DND-41 (cell line): ENCODE measurements around the gene C1orf174.

Experiments used
- ATAC-seq: fragments of 200-7000 bp; cut with Tn5 transposase; 3 replicates; pipeline ENCODE4 v1.9.1; 2021; ENCODE audit warnings: low read depth; ENCODE audit not compliant: insufficient read depth
- DNase-seq: peaks from one replicate; pipeline ENCODE4 v3.0.0-alpha.2; 2020
- H2AFZ ChIP-seq: 2 replicates; pipeline ENCODE4 v1.6.0; 2012; ENCODE audit warnings: low read depth, low read length
- H3K27ac ChIP-seq: 2 replicates; pipeline ENCODE4 v1.5.1; 2012; ENCODE audit warnings: low read length, inconsistent platforms
- H3K27me3 ChIP-seq: fragments of 200-600 bp; sonication (generic); 2 replicates; pipeline ENCODE4 v1.6.0; 2012; ENCODE audit warnings: low read length, mild to moderate bottlenecking, inconsistent platforms; ENCODE audit not compliant: insufficient read depth, poor library complexity
- H3K36me3 ChIP-seq: 2 replicates; pipeline ENCODE4 v1.5.1; 2012; ENCODE audit warnings: low read length, inconsistent platforms; ENCODE audit not compliant: insufficient read depth
- H3K4me1 ChIP-seq: 2 replicates; pipeline ENCODE4 v1.5.1; 2012; ENCODE audit warnings: mild to moderate bottlenecking, low read length; ENCODE audit not compliant: insufficient read depth
- H3K4me2 ChIP-seq: 2 replicates; pipeline ENCODE4 v1.6.0; 2012; ENCODE audit warnings: mild to moderate bottlenecking, moderate library complexity, low read length, inconsistent platforms; ENCODE audit not compliant: insufficient read depth
- H3K4me3 ChIP-seq, 2 experiments: fragments of 200-600 bp in 1 of 2; shearing (Covaris generic) in 1 of 2; 2 replicates each; pipeline ENCODE4 v1.5.1; 2012 to 2016; ENCODE audit warnings: inconsistent platforms in 2 of 2, low read length in 2 of 2, mild to moderate bottlenecking in 2 of 2, low read depth in 1 of 2, moderate library complexity in 1 of 2
- H3K79me2 ChIP-seq: 2 replicates; pipeline ENCODE4 v1.6.0; 2012; ENCODE audit warnings: low read length, inconsistent platforms; ENCODE audit not compliant: insufficient read depth
- H3K9ac ChIP-seq: 2 replicates; pipeline ENCODE4 v1.6.0; 2012; ENCODE audit warnings: low read depth, mild to moderate bottlenecking, inconsistent platforms, low read length, moderate library complexity
- H3K9me3 ChIP-seq: 2 replicates; pipeline ENCODE4 v1.5.1; 2012; ENCODE audit warnings: low read length, moderate library complexity, mild to moderate bottlenecking, inconsistent platforms; ENCODE audit not compliant: insufficient read depth, severe bottlenecking
- H4K20me1 ChIP-seq: 2 replicates; pipeline ENCODE4 v1.6.0; 2012; ENCODE audit warnings: low read length; ENCODE audit not compliant: insufficient read depth
- CTCF ChIP-seq: IDR thresholded peaks from 2 replicates; pipeline ENCODE4 v1.5.1; 2012; ENCODE audit warnings: borderline replicate concordance, low read length, moderate library complexity, mild to moderate bottlenecking; ENCODE audit not compliant: poor library complexity, severe bottlenecking; ENCODE audit errors: extremely low read depth
- EZH2 ChIP-seq: IDR thresholded peaks from 3 replicates; pipeline ENCODE4 v1.6.1; 2012; ENCODE audit warnings: borderline replicate concordance, low read depth, mild to moderate bottlenecking, moderate library complexity, low read length, inconsistent platforms; ENCODE audit not compliant: severe bottlenecking

Gene C1orf174

DNA sequence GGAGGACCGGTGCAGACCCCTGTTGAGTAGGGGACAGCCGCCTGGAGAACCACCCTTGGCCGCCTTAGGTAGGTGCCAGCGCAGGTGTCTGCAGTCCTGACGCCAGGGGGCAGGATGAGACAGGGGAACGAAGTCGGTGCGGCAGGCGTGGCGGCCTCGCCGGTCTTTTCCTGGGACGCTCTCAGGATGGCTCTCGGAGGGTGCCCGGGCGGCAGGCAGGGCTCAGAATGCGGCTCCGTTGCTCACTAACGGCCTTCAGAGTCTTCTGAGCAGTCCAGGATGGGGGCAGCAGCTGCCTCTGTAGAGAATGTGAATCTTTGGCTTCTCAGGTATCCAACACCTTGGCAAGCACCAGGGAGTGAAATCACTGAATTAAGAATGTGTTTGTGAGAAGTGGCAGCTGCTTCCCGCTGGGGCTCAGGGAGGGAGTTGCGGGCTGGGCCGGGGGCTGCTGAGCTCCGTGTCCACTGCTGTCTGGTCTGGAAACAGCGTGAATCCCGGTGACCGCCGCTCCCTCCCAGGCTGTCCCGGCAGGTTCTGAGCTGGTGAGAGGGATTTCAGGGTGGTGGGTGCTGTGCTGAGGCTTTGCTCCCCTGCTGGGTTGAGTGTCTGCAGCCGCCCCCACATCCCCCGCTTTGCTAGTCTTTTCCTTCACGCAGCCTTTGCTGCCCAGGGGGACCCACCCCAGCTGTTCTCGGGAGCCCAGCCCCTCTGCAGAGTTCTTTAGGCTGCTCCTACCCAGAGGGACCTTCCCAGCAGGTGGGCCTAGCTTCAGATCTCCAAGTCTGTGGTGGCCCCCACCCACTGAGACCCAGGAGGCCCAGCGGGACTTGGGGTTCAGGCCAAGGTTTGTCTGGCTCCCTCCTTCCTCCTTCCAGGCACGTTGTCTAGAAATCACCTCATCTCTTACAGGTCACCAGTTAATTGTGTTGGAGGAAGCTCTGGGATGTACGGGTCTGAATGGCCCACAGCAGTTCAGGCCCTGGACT, 11.1 kb upstream of the C1orf174 start:
- H2AFZ ChIP-seq, result no peak overlapping the region
- H3K9me3 ChIP-seq, result no peaks in the 10 kb centered on the region
- H3K36me3 ChIP-seq, result no peaks in the 10 kb centered on the region
- H3K27ac ChIP-seq, result no peak overlapping the region
- H4K20me1 ChIP-seq, result 0 out of 2 replicates have a peak, but pooled peaks cover 13% of the 10 kb centered on the region
- H3K79me2 ChIP-seq, result no peaks in the 10 kb centered on the region
- H3K27me3 ChIP-seq, result peaks cover 6% of the 10 kb centered on the region
- TF ChIP-seq EZH2 (no peak), CTCF (peak; percentile 83)
- ATAC-seq (peak; percentile 84), DNase-seq (peak; percentile 67)
- no peak overlapping the region for H3K4me2 ChIP-seq
- no peak overlapping the region for H3K9ac ChIP-seq
- H3K4me3 ChIP-seq, result no peak overlapping the region
- no peaks in the 10 kb centered on the region for H3K4me1 ChIP-seq

DNA sequence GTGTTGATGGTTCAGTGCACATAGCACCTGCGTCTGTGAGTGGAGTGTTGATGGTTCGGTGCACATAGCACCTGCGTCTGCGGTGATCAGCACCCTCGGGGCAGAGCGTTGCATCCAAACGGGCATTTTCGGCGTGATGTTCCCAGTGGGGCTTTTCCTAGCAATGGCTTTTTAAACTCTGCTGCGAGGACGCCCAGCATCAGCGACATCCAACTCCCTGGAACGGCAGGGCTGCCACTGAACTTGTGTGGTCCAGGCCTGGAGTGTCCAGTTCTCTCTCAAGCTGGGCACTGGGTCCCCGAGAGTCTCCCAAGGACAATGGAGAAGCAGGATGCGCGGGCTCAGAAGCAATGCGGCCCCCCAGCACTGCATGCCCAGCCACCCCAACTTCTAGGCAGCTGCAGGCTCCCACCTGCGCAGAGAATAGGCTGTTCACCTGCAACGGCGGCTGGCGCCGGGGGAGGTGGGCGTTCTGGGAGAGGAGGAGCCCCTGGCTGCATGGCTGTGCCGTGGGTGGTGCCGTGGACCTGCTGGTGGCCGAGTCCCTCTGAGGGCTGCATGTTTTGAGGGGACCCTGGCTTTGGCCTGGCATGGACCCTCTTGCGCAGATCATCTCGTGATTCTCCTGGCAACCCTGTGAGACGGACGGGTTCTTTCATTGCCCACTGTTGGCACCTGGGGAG, 10.1 kb upstream of the C1orf174 start:
- Histone ChIP-seq H3K27ac (no peak overlapping the region), H3K4me2 (no peak overlapping the region), H4K20me1 (0 out of 2 replicates have a peak, but pooled peaks cover 13% of the 10 kb centered on the region), H3K9ac (no peak overlapping the region), H3K36me3 (no peaks in the 10 kb centered on the region), H2AFZ (no peak overlapping the region), H3K9me3 (no peaks in the 10 kb centered on the region), H3K79me2 (no peaks in the 10 kb centered on the region), H3K27me3 (peaks cover 6% of the 10 kb centered on the region), H3K4me3 (no peak overlapping the region), H3K4me1 (no peaks in the 10 kb centered on the region)
- DNase-seq (no peak), ATAC-seq (no peak)
- no peak for TF ChIP-seq CTCF
- TF ChIP-seq EZH2, result no peak

- H3K9me3 ChIP-seq, result no peaks in the 10 kb centered on the region
- H3K4me3 ChIP-seq, result no peak overlapping the region
- TF ChIP-seq CTCF, result no peak
- TF ChIP-seq EZH2, result no peak
- H3K79me2 ChIP-seq, result no peaks in the 10 kb centered on the region
- H3K4me1 ChIP-seq, result peaks cover 4% of the 10 kb centered on the region
- H2AFZ ChIP-seq, result no peak overlapping the region
- H3K4me2 ChIP-seq, result no peak overlapping the region
- no peak overlapping the region for H3K9ac ChIP-seq
- H3K27me3 ChIP-seq, result peaks cover 6% of the 10 kb centered on the region
- ATAC-seq (no peak), DNase-seq (no peak)
- H4K20me1 ChIP-seq, result 0 out of 2 replicates have a peak, but pooled peaks cover 13% of the 10 kb centered on the region
- H3K36me3 ChIP-seq, result no peaks in the 10 kb centered on the region
- H3K27ac ChIP-seq, result no peak overlapping the region
Observed at GRCh38 chr1:3909615-3910014, 9.5 kb upstream of the C1orf174 start.
